Caco-2 (cell line): ENCODE results near the gene FAM227A. TPM values are rescaled to one million over a fixed set of nuclear protein-coding genes. Genes with fewer than 3 reads are reported as not detected.

ENCODE experiments used
- BruUV-seq: library from RNA; stranded (reverse); fragments of 400-500 nt; replicated peaks from 2 replicates; lab custom pipeline; 2021; lab: Mats Ljungman, UMichigan
- CTCF ChIA-PET: fragments of 300-600 bp; sonication (Branson Sonifier 250); formaldehyde crosslinking; loops from one replicate; lab custom pipeline; 2022; ENCODE audit warnings: antibody characterized with exemption; lab: Charles Lee
- POLR2A ChIA-PET: fragments of 300-600 bp; sonication (Branson Sonifier 250); formaldehyde crosslinking; loops from one replicate; lab custom pipeline; 2022; ENCODE audit warnings: antibody characterized with exemption; lab: Charles Lee
- DNase-seq, 2 experiments: peaks; one replicate each; pipeline versions ENCODE4 v3.0.0 to v3.0.0-alpha.2; 2020 to 2022
- H3K27me3 ChIP-seq: replicated peaks from 2 replicates; pipeline ENCODE4 v1.6.0; 2011; ENCODE audit warnings: low read length; ENCODE audit not compliant: control insufficient read depth, insufficient read depth
- H3K36me3 ChIP-seq: 2 replicates; pipeline ENCODE4 v1.5.1; 2011; ENCODE audit warnings: low read length; ENCODE audit not compliant: control insufficient read depth, insufficient read depth
- H3K4me1 ChIP-seq: fragments of 250-450 bp; sonication (Bioruptor Pico); 2 replicates; pipeline ENCODE4 v1.5.1; 2020; ENCODE audit warnings: mild to moderate bottlenecking
- H3K4me3 ChIP-seq: 2 replicates; pipeline ENCODE4 v1.5.1; 2011; ENCODE audit warnings: low read depth, mild to moderate bottlenecking, control low read depth, low read length
- H3K9me3 ChIP-seq: fragments of 250-450 bp; sonication (Bioruptor Pico); 2 replicates; pipeline ENCODE4 v1.5.1; 2020; ENCODE audit warnings: mild to moderate bottlenecking, moderate library complexity
- H3K27ac Mint-ChIP-seq: one replicate; pipeline ENCODE4 v1.8.0; 2022; ENCODE audit warnings: mixed read lengths; ENCODE audit not compliant: unreplicated experiment
- H3K27me3 Mint-ChIP-seq: one replicate; pipeline ENCODE4 v1.8.0; 2022; ENCODE audit warnings: mixed read lengths; ENCODE audit not compliant: insufficient read depth, unreplicated experiment
- H3K36me3 Mint-ChIP-seq: one replicate; pipeline ENCODE4 v1.8.0; 2022; ENCODE audit warnings: mild to moderate bottlenecking, mixed read lengths; ENCODE audit not compliant: insufficient read depth, unreplicated experiment
- H3K4me1 Mint-ChIP-seq: one replicate; pipeline ENCODE4 v1.8.0; 2022; ENCODE audit warnings: low read depth, mixed read lengths; ENCODE audit not compliant: unreplicated experiment
- H3K4me3 Mint-ChIP-seq: one replicate; pipeline ENCODE4 v1.8.0; 2022; ENCODE audit warnings: mild to moderate bottlenecking, moderate library complexity, mixed read lengths; ENCODE audit not compliant: unreplicated experiment
- H3K9me3 Mint-ChIP-seq: one replicate; pipeline ENCODE4 v1.8.0; 2022; ENCODE audit warnings: mixed read lengths; ENCODE audit not compliant: unreplicated experiment
- intact Hi-C: fragments of 100-400 bp; cut with micrococcal nuclease; formaldehyde crosslinking; loops from one replicate; pipeline ENCODE4 v1.10.0; 2022; ENCODE audit not compliant: unreplicated experiment
- total RNA-seq: library from RNA; stranded (reverse); gene quantifications from 2 replicates; pipeline ENCODE4 v1.2.3, GENCODE V29; 2022
- TF ChIP-seq, protein P1 (sequence below), 2 experiments: fragments of 200-600 bp in 1 of 2; IDR thresholded peaks; 1 replicate in 1 of 2; 2 replicates in 1 of 2; pipeline versions ENCODE4 v1.5.1 to v1.8.0; 2011 to 2022; ENCODE audit warnings: antibody characterized with exemption in 1 of 2, control low read depth in 1 of 2, inconsistent platforms in 1 of 2, low read depth in 1 of 2, low read length in 1 of 2, mild to moderate bottlenecking in 1 of 2, moderate library complexity in 1 of 2; ENCODE audit not compliant: insufficient read depth in 1 of 2, severe bottlenecking in 1 of 2, unreplicated experiment in 1 of 2

Gene FAM227A
- total RNA-seq, 1 experiment from 2014 or later, result 0.73 TPM

- Histone ChIP-seq H3K36me3 (no peaks in the 10 kb centered on the region), H3K27me3 (no peaks in the 10 kb centered on the region), H3K9me3 (no peaks in the 10 kb centered on the region), H3K4me1 (peaks cover 4% of the 10 kb centered on the region), H3K4me3 (no peak overlapping the region)
- peaks cover 2% of the 10 kb centered on the region for H3K4me1 Mint-ChIP-seq
- no peaks in the 10 kb centered on the region for H3K9me3 Mint-ChIP-seq
- no peak overlapping the region for H3K27ac Mint-ChIP-seq
- intact Hi-C loops, result no loop called here
- TF ChIP-seq, protein P1, sequence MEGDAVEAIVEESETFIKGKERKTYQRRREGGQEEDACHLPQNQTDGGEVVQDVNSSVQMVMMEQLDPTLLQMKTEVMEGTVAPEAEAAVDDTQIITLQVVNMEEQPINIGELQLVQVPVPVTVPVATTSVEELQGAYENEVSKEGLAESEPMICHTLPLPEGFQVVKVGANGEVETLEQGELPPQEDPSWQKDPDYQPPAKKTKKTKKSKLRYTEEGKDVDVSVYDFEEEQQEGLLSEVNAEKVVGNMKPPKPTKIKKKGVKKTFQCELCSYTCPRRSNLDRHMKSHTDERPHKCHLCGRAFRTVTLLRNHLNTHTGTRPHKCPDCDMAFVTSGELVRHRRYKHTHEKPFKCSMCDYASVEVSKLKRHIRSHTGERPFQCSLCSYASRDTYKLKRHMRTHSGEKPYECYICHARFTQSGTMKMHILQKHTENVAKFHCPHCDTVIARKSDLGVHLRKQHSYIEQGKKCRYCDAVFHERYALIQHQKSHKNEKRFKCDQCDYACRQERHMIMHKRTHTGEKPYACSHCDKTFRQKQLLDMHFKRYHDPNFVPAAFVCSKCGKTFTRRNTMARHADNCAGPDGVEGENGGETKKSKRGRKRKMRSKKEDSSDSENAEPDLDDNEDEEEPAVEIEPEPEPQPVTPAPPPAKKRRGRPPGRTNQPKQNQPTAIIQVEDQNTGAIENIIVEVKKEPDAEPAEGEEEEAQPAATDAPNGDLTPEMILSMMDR (IDR thresholded peaks at IDR 0.05; ENCODE audit: insufficient read depth in 1 of 2, low read depth in 1 of 2, low read length in 1 of 2, severe bottlenecking in 1 of 2, unreplicated experiment in 1 of 2), result no peak
- no peaks in the 10 kb centered on the region for H3K27me3 Mint-ChIP-seq
- BruUV-seq, result no TSS peak
- no peak overlapping the region for H3K4me3 Mint-ChIP-seq
- ChIA-PET CTCF (no interaction called here), POLR2A (interaction anchor here (0.6 kb wide), 1 partner anchor 411 kb away, joined by 4 read pairs; no protein-coding TSS in a partner anchor)
- peaks cover 6% of the 10 kb centered on the region for H3K36me3 Mint-ChIP-seq
- no peak for DNase-seq
Measured at GRCh38 chr22:38610234-38610633, 46.0 kb downstream of the FAM227A start.

GRCh38 chr22:38608992-38609750 lies 47.0 kb downstream of the FAM227A start:
- no TSS peak for BruUV-seq
- POLR2A ChIA-PET, result interaction anchor here (0.6 kb wide), 1 partner anchor 412 kb away, joined by 4 read pairs; no protein-coding TSS in a partner anchor
- TF ChIP-seq, protein P1 (IDR thresholded peaks at IDR 0.05; ENCODE audit: insufficient read depth in 1 of 2, low read depth in 1 of 2, low read length in 1 of 2, severe bottlenecking in 1 of 2, unreplicated experiment in 1 of 2), result no peak

GRCh38 chr22:38607680-38608079 lies 48.5 kb downstream of the FAM227A start:
- intact Hi-C loops, result no loop called here
- Mint-ChIP-seq H3K27me3 (no peaks in the 10 kb centered on the region), H3K4me1 (no peaks in the 10 kb centered on the region), H3K4me3 (no peak overlapping the region), H3K9me3 (no peaks in the 10 kb centered on the region), H3K36me3 (peaks cover 6% of the 10 kb centered on the region), H3K27ac (no peak overlapping the region)
- CTCF ChIA-PET, result no interaction called here
- H3K27me3 ChIP-seq, result no peaks in the 10 kb centered on the region
- no peaks in the 10 kb centered on the region for H3K4me1 ChIP-seq
- no peaks in the 10 kb centered on the region for H3K9me3 ChIP-seq
- TF ChIP-seq, protein P1 (IDR thresholded peaks at IDR 0.05; ENCODE audit: insufficient read depth in 1 of 2, low read depth in 1 of 2, low read length in 1 of 2, severe bottlenecking in 1 of 2, unreplicated experiment in 1 of 2), result no peak
- no peak overlapping the region for H3K4me3 ChIP-seq
- DNase-seq, result no peak
- POLR2A ChIA-PET, result no interaction called here
- no peaks in the 10 kb centered on the region for H3K36me3 ChIP-seq
- no TSS peak for BruUV-seq

More at GRCh38 chr22:38608992-38609750, 47.0 kb downstream of the FAM227A start:
- Mint-ChIP-seq H3K4me3 (no peak overlapping the region), H3K4me1 (no peaks in the 10 kb centered on the region), H3K27ac (no peak overlapping the region), H3K27me3 (no peaks in the 10 kb centered on the region), H3K9me3 (no peaks in the 10 kb centered on the region), H3K36me3 (peaks cover 6% of the 10 kb centered on the region)
- intact Hi-C loops, result no loop called here
- CTCF ChIA-PET, result interaction anchor here (1.0 kb wide), 1 partner anchor 93 kb away, joined by 3 read pairs; no protein-coding TSS in a partner anchor
- Histone ChIP-seq H3K27me3 (no peaks in the 10 kb centered on the region), H3K4me1 (no peaks in the 10 kb centered on the region), H3K4me3 (no peak overlapping the region), H3K36me3 (no peaks in the 10 kb centered on the region), H3K9me3 (no peaks in the 10 kb centered on the region)
- no peak for DNase-seq
